Naive thymus-derived CD4-positive, alpha-beta T cell (primary cell): ENCODE data around the gene SAG. TPM values are rescaled to one million over a fixed set of nuclear protein-coding genes. Genes with fewer than 3 reads are reported as not detected.

ENCODE experiments used
- ATAC-seq: fragments of 150-1000 bp; cut with Tn5 transposase; 2 replicates; pipeline ENCODE4 v1.10.0; 2021; ENCODE audit warnings: mild to moderate bottlenecking, moderate library complexity
- CTCF ChIA-PET: fragments of 350-600 bp; sonication (Branson Sonifier 250); formaldehyde crosslinking; loops from one replicate; lab custom pipeline; 2021; ENCODE audit warnings: antibody characterized with exemption; lab: Charles Lee
- POLR2A ChIA-PET: fragments of 350-600 bp; sonication (Branson Sonifier 250); formaldehyde crosslinking; loops from one replicate; lab custom pipeline; 2021; ENCODE audit warnings: antibody characterized with exemption, inconsistent platforms; lab: Charles Lee
- DNase-seq, 9 donors: peaks; one replicate each; pipeline versions ENCODE4 v3.0.0 to v3.0.0-alpha.2; 2020 to 2022; ENCODE audit warnings: mixed read lengths in 1 of 9
- H3K27ac ChIP-seq: one replicate; pipeline ENCODE4 v1.7.0; 2013; ENCODE audit warnings: mild to moderate bottlenecking, low read depth, low read length, moderate library complexity
- H3K27me3 ChIP-seq, 2 donors: one replicate each; pipeline ENCODE4 v1.7.0; 2013; ENCODE audit warnings: low read length in 2 of 2, mild to moderate bottlenecking in 2 of 2, moderate library complexity in 2 of 2; ENCODE audit not compliant: control insufficient read depth in 2 of 2, insufficient read depth in 2 of 2
- H3K36me3 ChIP-seq, 3 experiments: 1 replicate in 2 of 3; 2 replicates in 1 of 3; pipeline ENCODE4 v1.7.0; 2013; ENCODE audit warnings: low read length in 3 of 3, mild to moderate bottlenecking in 3 of 3, moderate library complexity in 1 of 3; ENCODE audit not compliant: insufficient read depth in 3 of 3, control insufficient read depth in 2 of 3
- H3K4me1 ChIP-seq, 2 donors: one replicate each; pipeline ENCODE4 v1.7.0; 2013; ENCODE audit warnings: low read length in 2 of 2, mild to moderate bottlenecking in 2 of 2, moderate library complexity in 1 of 2; ENCODE audit not compliant: control insufficient read depth in 2 of 2, insufficient read depth in 2 of 2
- H3K4me3 ChIP-seq: 2 replicates; pipeline ENCODE4 v1.7.0; 2013; ENCODE audit warnings: mild to moderate bottlenecking, low read length
- H3K9me3 ChIP-seq, 3 experiments: 1 replicate in 2 of 3; 2 replicates in 1 of 3; pipeline ENCODE4 v1.7.0; 2013; ENCODE audit warnings: low read length in 3 of 3; ENCODE audit not compliant: control insufficient read depth in 2 of 3
- H3K27ac Mint-ChIP-seq, 9 donors: one replicate each; pipeline ENCODE4 v1.8.0; 2020 to 2022; ENCODE audit warnings: mixed read lengths in 9 of 9, mild to moderate bottlenecking in 8 of 9, moderate library complexity in 5 of 9, inconsistent platforms in 2 of 9
- H3K27me3 Mint-ChIP-seq, 5 donors: one replicate each; pipeline ENCODE4 v1.8.0; 2021 to 2022; ENCODE audit warnings: mixed read lengths in 5 of 5, mild to moderate bottlenecking in 1 of 5
- H3K36me3 Mint-ChIP-seq, 5 donors: one replicate each; pipeline ENCODE4 v1.8.0; 2020 to 2022; ENCODE audit warnings: mixed read lengths in 5 of 5, mild to moderate bottlenecking in 3 of 5, inconsistent platforms in 1 of 5
- H3K4me1 Mint-ChIP-seq, 7 donors: one replicate each; pipeline ENCODE4 v1.8.0; 2020 to 2022; ENCODE audit warnings: mixed read lengths in 7 of 7, mild to moderate bottlenecking in 3 of 7, inconsistent platforms in 1 of 7
- H3K4me3 Mint-ChIP-seq, 10 donors: one replicate each; pipeline ENCODE4 v1.8.0; 2020 to 2022; ENCODE audit warnings: mild to moderate bottlenecking in 10 of 10, mixed read lengths in 10 of 10, moderate library complexity in 6 of 10, inconsistent platforms in 2 of 10
- H3K9me3 Mint-ChIP-seq, 11 donors: one replicate each; pipeline ENCODE4 v1.8.0; 2020 to 2022; ENCODE audit warnings: mixed read lengths in 11 of 11, mild to moderate bottlenecking in 4 of 11, inconsistent platforms in 1 of 11, moderate library complexity in 1 of 11
- intact Hi-C, 2 donors: fragments of 100-400 bp; cut with micrococcal nuclease; formaldehyde crosslinking; loops; one replicate each; pipeline ENCODE4 v1.15.1; 2023
- polyA plus RNA-seq, 2 donors: library from polyadenylated mRNA; unstranded; fragments of 300-500 nt; fragmentation: Illumina TruSeq; gene quantifications; one replicate each; pipeline ENCODE4 v1.2.3, GENCODE V29; 2021
- total RNA-seq, 6 experiments: library from RNA in 5 of 6; stranded (reverse) in 5 of 6; gene quantifications; 1 replicate in 5 of 6; 2 replicates in 1 of 6; pipeline ENCODE4 v1.2.3 and lab custom pipeline; 2021 to 2026

Gene SAG
- total RNA-seq (under 1 TPM in 3 of 5 experiments, not detected in 2; 0.05 to 0.65 (median 0.10) TPM), polyA plus RNA-seq (not detected), total RNA-seq (lab: John Stamatoyannopoulos, UW) (0.54 reads per million)

DNA sequence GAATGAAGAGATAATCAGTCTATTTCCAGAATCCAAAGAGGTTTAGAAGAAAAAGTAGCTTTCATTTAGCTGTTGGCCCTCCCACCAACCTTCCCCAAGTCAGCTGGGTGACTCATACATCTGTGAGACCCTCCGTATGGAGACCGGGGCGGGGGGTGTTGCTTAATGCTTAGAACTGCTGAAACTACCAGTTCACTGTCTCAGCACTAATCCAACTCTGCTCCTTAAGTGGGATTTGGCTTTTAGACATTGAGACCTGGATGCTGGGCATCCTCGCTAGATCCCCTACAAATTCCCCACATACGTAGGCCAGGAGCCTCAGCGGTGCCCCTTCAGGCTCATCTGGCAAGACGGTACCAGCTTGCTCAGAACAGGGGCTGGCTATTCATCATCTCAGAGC is at the start of gene SAG:
TSS of gene SAG (plus strand) at position 252 of the 400 bp plus-strand sequence. CDS start 1,374 bp downstream, outside the sequence.
- ATAC-seq (no peak), DNase-seq (no peak)
- Mint-ChIP-seq H3K4me3 (no peak within 1 kb of the TSS), H3K36me3 (no peaks in the 10 kb centered on the region), H3K4me1 (peaks cover 0 to 13% (median 4%) of the 10 kb centered on the region in 7 donors), H3K9me3 (no peaks in the 10 kb centered on the region), H3K27me3 (peaks cover 0 to 9% (median 0%) of the 10 kb centered on the region in 5 donors), H3K27ac (peak within 1 kb of the TSS in 3 of 9 donors; percentile 27 to 81 (median 31))
- Histone ChIP-seq H3K9me3 (no peaks in the 10 kb centered on the region), H3K4me3 (no peak within 1 kb of the TSS), H3K4me1 (no peaks in the 10 kb centered on the region), H3K27ac (no peak within 1 kb of the TSS), H3K27me3 (no peaks in the 10 kb centered on the region), H3K36me3 (no peaks in the 10 kb centered on the region)
- intact Hi-C loops: no loop called here
- CTCF ChIA-PET: interaction anchor here (0.5 kb wide), 1 partner anchor 135 kb away, joined by 4 read pairs; no protein-coding TSS in a partner anchor
- POLR2A ChIA-PET: interaction anchor here (0.7 kb wide), 2 partner anchors 18 to 72 kb away, joined by 3 read pairs; no protein-coding TSS in a partner anchor

DNA sequence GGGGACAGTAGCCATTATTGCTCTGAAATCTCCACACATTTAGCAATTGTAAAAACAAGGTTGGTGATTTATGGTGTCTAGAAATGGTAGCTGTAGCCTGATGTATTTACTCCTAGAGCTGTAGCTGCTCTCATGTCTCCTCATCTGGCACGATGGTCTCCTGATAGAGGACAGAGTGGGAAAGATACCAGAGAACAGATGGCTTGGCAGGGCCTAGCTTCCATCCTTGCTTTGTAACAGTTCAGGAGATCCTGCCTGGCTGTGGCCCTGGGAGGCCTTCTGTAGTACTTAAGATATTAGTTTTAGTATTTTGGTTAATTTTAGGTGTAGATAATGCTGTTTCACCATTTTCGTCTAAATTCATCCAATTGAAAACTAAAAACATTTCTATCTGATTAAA is 49.4 kb upstream of the SAG start:
- Histone ChIP-seq H3K27ac (no peak overlapping the region), H3K9me3 (no peaks in the 10 kb centered on the region), H3K27me3 (no peaks in the 10 kb centered on the region), H3K4me1 (peaks cover 26 to 34% of the 10 kb centered on the region in 2 donors), H3K4me3 (no peak overlapping the region), H3K36me3 (peaks cover 16 to 86% (median 36%) of the 10 kb centered on the region in 3 experiments)
- intact Hi-C loops: no loop called here
- Mint-ChIP-seq H3K4me3 (peak overlapping the region in 2 of 10 donors; percentile 8 to 10), H3K9me3 (peaks cover 0 to 1% (median 0%) of the 10 kb centered on the region in 11 donors), H3K27me3 (no peaks in the 10 kb centered on the region), H3K4me1 (peaks cover 31 to 88% (median 73%) of the 10 kb centered on the region in 7 donors), H3K36me3 (peaks cover 19 to 66% (median 53%) of the 10 kb centered on the region in 5 donors), H3K27ac (peak overlapping the region in 7 of 9 donors; percentile 15 to 82 (median 77))
- CTCF ChIA-PET: interaction anchor here (0.5 kb wide), 1 partner anchor 81 kb away, joined by 3 read pairs; no protein-coding TSS in a partner anchor
- ATAC-seq (no peak), DNase-seq (no peak)
- POLR2A ChIA-PET: no interaction called here

DNA sequence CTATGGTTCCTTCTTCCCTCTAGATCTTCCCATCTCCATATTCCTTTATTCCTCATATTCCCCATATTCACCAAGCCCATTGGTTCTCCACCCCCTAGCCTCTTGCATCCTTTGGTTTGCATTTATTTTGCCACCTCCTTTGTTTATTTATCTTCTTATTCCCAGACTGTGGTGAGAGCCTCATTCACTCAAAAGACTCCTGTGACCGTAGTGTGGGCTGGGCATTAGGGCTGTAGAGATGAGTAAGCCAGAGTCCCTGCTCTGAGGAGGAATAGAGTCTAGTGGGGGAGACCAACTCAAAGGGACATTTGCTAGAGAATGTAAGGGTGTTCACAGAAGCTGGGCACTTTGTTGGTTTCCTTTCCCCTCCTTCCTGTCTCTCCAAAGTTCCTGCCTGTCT is 47.9 kb upstream of the SAG start:
- Mint-ChIP-seq H3K9me3 (peaks cover 0 to 1% (median 0%) of the 10 kb centered on the region in 11 donors), H3K36me3 (peaks cover 26 to 78% (median 57%) of the 10 kb centered on the region in 5 donors), H3K27me3 (no peaks in the 10 kb centered on the region), H3K4me3 (peak overlapping the region in 6 of 10 donors; percentile 1 to 39 (median 27)), H3K27ac (peak overlapping the region; percentile 61 to 88 (median 80)), H3K4me1 (peaks cover 20 to 76% (median 65%) of the 10 kb centered on the region in 7 donors)
- ChIA-PET POLR2A (interaction anchor here (1.1 to 1.5 kb wide), 2 partner anchors 8 to 11 kb away, joined by 3 read pairs; no protein-coding TSS in a partner anchor), CTCF (no interaction called here)
- H3K27me3 ChIP-seq: no peaks in the 10 kb centered on the region
- peaks cover 13 to 24% of the 10 kb centered on the region in 2 donors for H3K4me1 ChIP-seq
- no peaks in the 10 kb centered on the region for H3K9me3 ChIP-seq
- intact Hi-C loops: no loop called here
- ATAC-seq (no peak), DNase-seq (no peak)
- H3K4me3 ChIP-seq: no peak overlapping the region
- H3K27ac ChIP-seq: peak overlapping the region; percentile 34
- H3K36me3 ChIP-seq: peaks cover 20 to 90% (median 50%) of the 10 kb centered on the region in 3 experiments

DNA sequence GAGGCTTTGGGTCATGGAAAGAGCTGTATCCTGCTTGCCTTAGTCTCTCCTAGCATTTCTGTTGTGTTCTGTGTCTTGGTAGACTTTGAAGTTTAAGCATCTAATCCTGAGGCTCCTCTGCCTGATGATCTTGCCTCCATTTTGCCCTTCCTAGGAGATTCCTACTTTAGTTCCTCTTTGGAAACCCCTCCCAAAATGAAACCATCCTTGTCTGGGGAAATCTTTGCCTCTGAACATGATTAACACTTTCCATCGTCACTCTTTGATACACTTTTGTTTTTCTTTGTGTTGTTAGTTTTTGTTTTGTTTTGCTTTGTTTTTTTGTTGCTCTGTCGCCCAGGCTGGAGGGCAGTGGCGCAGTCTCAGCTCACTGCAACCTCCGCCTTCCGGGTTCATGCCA is 47.0 kb upstream of the SAG start:
- Mint-ChIP-seq H3K36me3 (peaks cover 28 to 78% (median 57%) of the 10 kb centered on the region in 5 donors), H3K27me3 (no peaks in the 10 kb centered on the region), H3K27ac (peak overlapping the region in 8 of 9 donors; percentile 51 to 91 (median 77)), H3K4me1 (peaks cover 13 to 72% (median 61%) of the 10 kb centered on the region in 7 donors), H3K9me3 (peaks cover 0 to 1% (median 0%) of the 10 kb centered on the region in 11 donors), H3K4me3 (no peak overlapping the region)
- Histone ChIP-seq H3K27me3 (no peaks in the 10 kb centered on the region), H3K36me3 (peaks cover 20 to 97% (median 57%) of the 10 kb centered on the region in 3 experiments), H3K4me3 (no peak overlapping the region), H3K9me3 (no peaks in the 10 kb centered on the region), H3K27ac (no peak overlapping the region), H3K4me1 (peaks cover 11 to 24% of the 10 kb centered on the region in 2 donors)
- ATAC-seq (no peak), DNase-seq (no peak)
- ChIA-PET CTCF (no interaction called here), POLR2A (interaction anchor here (1.5 kb wide), 1 partner anchor 10 kb away, joined by 3 read pairs; no protein-coding TSS in a partner anchor)
- intact Hi-C loops: no loop called here

DNA sequence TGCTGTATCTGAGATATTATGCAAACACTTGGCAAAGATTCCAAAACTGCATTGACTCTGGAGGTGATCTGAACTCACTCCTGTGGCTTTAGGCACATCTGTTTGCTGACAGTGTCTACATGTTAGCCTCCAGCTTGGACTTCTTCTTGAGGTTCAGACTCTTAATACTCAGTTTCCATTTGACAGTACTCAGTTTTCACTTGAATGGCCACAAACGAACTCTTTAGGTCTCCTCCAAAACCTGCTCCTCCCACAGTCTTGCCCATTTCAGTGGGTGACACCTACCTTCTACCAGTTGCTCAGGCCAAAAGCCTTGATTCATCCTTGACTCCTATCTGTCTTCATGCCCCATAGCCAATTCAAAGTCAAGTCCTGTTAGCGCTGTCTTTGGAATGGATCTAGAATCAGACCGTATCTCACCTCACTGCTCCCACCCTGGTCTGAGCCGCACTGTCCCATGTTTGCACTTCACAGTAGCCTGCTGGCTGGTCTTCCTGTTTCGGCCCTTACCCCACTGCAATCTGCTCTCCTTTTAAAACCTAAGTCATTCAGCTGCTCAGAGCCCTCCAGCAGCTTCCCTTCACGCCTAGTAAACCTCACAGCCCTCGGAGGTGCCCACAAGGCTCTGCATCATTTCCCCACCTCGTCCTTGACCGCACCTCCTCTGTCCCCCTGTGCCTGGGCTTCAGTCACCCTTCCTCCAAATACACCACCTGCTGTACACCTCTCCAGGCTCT is 45.6 kb upstream of the SAG start:
- CTCF ChIA-PET: interaction anchor here (0.6 to 0.9 kb wide), 2 partner anchors 8 to 141 kb away, joined by 3 read pairs; no protein-coding TSS in a partner anchor
- peak; percentile 24 for ATAC-seq

DNA sequence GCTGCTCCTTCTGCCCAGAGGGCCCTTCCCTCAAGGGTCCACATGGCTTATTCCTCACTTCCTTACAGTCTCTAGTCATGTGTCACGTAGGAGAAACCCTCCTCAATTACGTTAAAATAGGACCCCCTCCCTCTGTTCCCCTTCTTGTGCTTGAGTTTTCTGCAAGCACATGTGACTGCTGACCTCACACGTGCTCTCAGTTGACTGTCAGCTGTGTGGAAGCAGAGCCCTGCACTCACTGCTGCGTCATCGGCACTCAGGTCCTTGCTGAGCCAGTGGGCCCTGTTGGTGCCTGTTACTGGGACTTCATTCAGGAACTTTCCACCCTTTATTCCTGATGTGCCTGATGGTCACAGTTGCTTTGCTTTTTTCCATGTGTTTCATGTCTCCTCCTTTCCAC is 45.1 kb upstream of the SAG start:
- Histone ChIP-seq H3K27ac (peak overlapping the region; percentile 22), H3K9me3 (no peaks in the 10 kb centered on the region), H3K27me3 (no peaks in the 10 kb centered on the region), H3K36me3 (peaks cover 17 to 88% (median 69%) of the 10 kb centered on the region in 3 experiments), H3K4me1 (peaks cover 21 to 36% of the 10 kb centered on the region in 2 donors), H3K4me3 (no peak overlapping the region)
- DNase-seq (no peak), ATAC-seq (no peak)
- Mint-ChIP-seq H3K4me1 (peaks cover 20 to 78% (median 69%) of the 10 kb centered on the region in 7 donors), H3K9me3 (peaks cover 0 to 3% (median 0%) of the 10 kb centered on the region in 11 donors), H3K36me3 (peaks cover 31 to 87% (median 62%) of the 10 kb centered on the region in 5 donors), H3K27ac (peak overlapping the region in 8 of 9 donors; percentile 47 to 91 (median 77)), H3K4me3 (peak overlapping the region in 2 of 10 donors; percentile 8 to 37), H3K27me3 (no peaks in the 10 kb centered on the region)
- POLR2A ChIA-PET: interaction anchor here (1.0 to 4.4 kb wide), 2 partner anchors 10 to 16 kb away, joined by 3 to 38 read pairs; partner anchors contain the start of gene ATG16L1
- intact Hi-C loops: no loop called here
- CTCF ChIA-PET: interaction anchor here (1.7 kb wide), 1 partner anchor 10 kb away, joined by 6 read pairs; no protein-coding TSS in a partner anchor

More for the DNA sequence above, 45.6 kb upstream of the SAG start:
- Mint-ChIP-seq H3K4me1 (peaks cover 16 to 77% (median 66%) of the 10 kb centered on the region in 7 donors), H3K27ac (peak overlapping the region; percentile 29 to 91 (median 77)), H3K36me3 (peaks cover 31 to 87% (median 66%) of the 10 kb centered on the region in 5 donors), H3K27me3 (no peaks in the 10 kb centered on the region), H3K9me3 (peaks cover 0 to 3% (median 0%) of the 10 kb centered on the region in 11 donors), H3K4me3 (peak overlapping the region in 2 of 10 donors; percentile 33 to 37)
- peaks cover 15 to 30% of the 10 kb centered on the region in 2 donors for H3K4me1 ChIP-seq
- intact Hi-C loops: no loop called here
- peaks cover 20 to 93% (median 69%) of the 10 kb centered on the region in 3 experiments for H3K36me3 ChIP-seq
- H3K27ac ChIP-seq: no peak overlapping the region
- POLR2A ChIA-PET: interaction anchor here (0.7 to 4.4 kb wide), 5 partner anchors 9 to 16 kb away, joined by 3 to 38 read pairs (median 3); partner anchors contain the start of gene ATG16L1
- no peak overlapping the region for H3K4me3 ChIP-seq
- no peak for DNase-seq
- H3K9me3 ChIP-seq: no peaks in the 10 kb centered on the region
- no peaks in the 10 kb centered on the region for H3K27me3 ChIP-seq
